Rectal smooth muscle tissue (tissue), 1 donor: Measurements from ENCODE around the gene RNGTT.
"Not testable (repeated sequence)": the region's sequence is repeated elsewhere in the genome, so short reads cannot be mapped to it uniquely, and the experiment has no call there.

Source experiments
- H3K27ac ChIP-seq: one replicate; pipeline ENCODE4 v1.7.0; 2013; ENCODE audit warnings: low read depth, low read length, inconsistent platforms
- H3K27me3 ChIP-seq: one replicate; pipeline ENCODE4 v1.7.0; 2013; ENCODE audit warnings: low read length; ENCODE audit not compliant: control insufficient read depth, insufficient read depth
- H3K36me3 ChIP-seq: one replicate; pipeline ENCODE4 v1.7.0; 2013; ENCODE audit warnings: low read length; ENCODE audit not compliant: control insufficient read depth, insufficient read depth
- H3K4me1 ChIP-seq: one replicate; pipeline ENCODE4 v1.7.0; 2013; ENCODE audit warnings: low read length; ENCODE audit not compliant: control insufficient read depth, insufficient read depth
- H3K4me3 ChIP-seq: one replicate; pipeline ENCODE4 v1.7.0; 2013; ENCODE audit warnings: low read length
- H3K9ac ChIP-seq: one replicate; pipeline ENCODE4 v1.7.0; 2013; ENCODE audit warnings: low read length

Gene RNGTT

DNA sequence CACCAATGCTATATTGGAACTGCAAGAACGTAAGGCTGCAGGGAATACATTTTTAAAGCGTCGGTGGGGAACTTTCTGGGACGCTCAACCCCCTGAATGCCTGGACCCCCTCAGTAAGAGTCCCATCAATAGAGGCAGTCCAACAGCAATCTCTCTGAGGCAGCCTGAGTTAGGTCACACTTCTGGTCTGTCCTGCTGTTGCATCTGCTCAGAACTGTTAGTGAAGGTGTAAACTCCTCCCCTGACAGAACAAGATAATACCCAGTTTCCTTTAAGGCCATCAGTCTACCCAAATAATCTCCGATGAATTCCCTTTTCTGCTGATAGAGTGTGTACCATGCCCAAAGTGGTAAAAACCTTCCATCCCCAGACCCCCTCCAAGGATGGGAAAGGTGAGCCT lies 1.1 kb upstream of the RNGTT start:
- H3K27ac ChIP-seq: no peak overlapping the region
- no peaks in the 10 kb centered on the region for H3K27me3 ChIP-seq
- peak overlapping the region; percentile 88 for H3K4me3 ChIP-seq
- no peak overlapping the region for H3K9ac ChIP-seq
- no peaks in the 10 kb centered on the region for H3K36me3 ChIP-seq
- H3K4me1 ChIP-seq: no peaks in the 10 kb centered on the region

DNA sequence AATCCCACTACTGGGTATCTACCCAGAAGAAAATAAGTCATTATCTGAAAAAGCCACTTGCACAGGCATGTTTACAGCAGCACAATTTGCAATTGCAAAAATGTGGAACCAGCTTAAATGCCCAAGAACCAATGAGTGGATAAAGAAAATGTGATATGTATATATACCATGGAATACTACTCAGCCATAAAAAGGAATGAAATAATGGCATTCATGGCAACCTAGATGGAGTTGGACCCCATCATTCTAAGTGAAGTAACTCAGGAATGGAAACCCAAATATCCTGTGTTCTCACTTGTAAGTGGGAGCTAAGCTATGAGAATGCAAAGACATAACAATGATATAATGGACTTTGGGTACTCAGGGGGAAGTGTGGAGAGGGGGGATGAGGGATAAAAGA lies 4.6 kb downstream of the RNGTT start:
- H3K27ac ChIP-seq: no peak overlapping the region
- no peaks in the 10 kb centered on the region for H3K36me3 ChIP-seq
- H3K9ac ChIP-seq: no peak overlapping the region
- no peaks in the 10 kb centered on the region for H3K4me1 ChIP-seq
- H3K4me3 ChIP-seq: no peak overlapping the region
- no peaks in the 10 kb centered on the region for H3K27me3 ChIP-seq

DNA sequence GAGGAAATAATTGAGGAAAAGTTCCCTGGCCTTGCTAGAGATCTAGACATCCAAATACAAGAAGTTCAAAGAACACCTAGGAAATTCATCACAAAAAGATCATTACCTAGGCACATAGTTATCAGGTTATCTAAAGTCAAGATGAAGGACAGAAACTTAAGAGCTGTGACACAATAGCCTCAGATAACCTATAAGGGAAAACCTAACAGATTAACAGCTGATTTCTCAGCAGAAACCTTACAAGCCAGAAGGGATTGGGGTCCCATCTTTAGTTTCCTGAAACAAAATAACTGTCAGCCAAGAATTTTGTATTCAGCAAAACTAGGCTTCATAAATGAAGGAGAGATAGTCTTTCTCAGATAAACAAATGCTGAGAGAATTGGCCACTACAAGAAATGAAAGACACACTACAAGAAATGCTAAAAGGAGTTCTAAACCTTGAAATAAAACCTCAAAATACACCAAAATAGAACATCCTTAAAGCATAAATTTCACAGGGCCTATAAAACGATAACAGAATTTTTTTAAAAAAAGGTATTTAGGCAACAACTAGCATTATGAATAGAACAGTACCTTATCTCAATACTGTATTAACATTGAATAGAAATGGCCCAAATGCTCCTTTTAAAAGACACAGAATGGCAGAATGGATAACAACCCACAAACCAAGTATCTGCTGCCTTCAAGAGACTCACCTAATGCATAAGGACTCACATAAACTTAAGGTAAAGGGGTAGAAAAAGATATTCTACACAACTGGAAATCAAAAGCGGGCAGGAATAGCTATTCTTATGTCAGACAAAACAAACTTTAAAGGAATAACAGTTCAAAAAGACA lies 9.7 kb downstream of the RNGTT start:
- H3K9ac ChIP-seq: no peak overlapping the region
- H3K4me3 ChIP-seq: no peak overlapping the region

DNA sequence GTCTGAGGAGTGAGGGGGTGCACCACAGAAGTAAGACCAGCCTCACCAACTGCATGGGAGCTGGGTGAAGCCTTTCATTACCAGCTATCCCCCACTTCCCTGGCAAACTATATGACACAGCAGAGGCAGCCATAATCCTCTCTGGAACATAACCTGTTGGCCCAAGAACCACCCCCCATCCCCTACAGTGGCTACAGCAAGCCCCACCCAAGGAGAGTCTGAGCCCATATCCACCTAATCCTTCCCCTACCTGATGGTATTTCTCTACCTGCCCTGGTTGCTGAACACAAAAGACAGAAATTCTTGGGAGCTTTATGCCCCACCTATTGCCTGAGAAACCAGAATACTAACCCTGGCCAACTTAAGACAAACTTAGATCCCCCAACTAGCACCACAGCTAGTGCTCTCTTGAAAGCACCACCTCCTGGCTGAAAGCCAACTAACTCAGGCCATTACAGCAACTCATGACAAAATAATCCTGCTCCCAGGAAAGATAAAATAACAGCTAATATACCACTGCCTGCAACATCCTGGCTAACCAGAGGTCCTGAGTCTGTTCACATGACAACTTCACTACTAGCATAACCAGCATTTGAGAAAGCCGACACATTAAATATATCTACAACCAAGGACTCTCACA lies 11.2 kb downstream of the RNGTT start:
- H3K9ac ChIP-seq: no peak overlapping the region
- no peaks in the 10 kb centered on the region for H3K27me3 ChIP-seq
- H3K4me3 ChIP-seq: no peak overlapping the region
- H3K36me3 ChIP-seq: no peaks in the 10 kb centered on the region
- H3K27ac ChIP-seq: no peak overlapping the region
- H3K4me1 ChIP-seq: no peaks in the 10 kb centered on the region

More for the DNA sequence above, 9.7 kb downstream of the RNGTT start:
- Histone ChIP-seq H3K36me3 (no peaks in the 10 kb centered on the region), H3K27ac (no peak overlapping the region), H3K4me1 (no peaks in the 10 kb centered on the region), H3K27me3 (no peaks in the 10 kb centered on the region)

DNA sequence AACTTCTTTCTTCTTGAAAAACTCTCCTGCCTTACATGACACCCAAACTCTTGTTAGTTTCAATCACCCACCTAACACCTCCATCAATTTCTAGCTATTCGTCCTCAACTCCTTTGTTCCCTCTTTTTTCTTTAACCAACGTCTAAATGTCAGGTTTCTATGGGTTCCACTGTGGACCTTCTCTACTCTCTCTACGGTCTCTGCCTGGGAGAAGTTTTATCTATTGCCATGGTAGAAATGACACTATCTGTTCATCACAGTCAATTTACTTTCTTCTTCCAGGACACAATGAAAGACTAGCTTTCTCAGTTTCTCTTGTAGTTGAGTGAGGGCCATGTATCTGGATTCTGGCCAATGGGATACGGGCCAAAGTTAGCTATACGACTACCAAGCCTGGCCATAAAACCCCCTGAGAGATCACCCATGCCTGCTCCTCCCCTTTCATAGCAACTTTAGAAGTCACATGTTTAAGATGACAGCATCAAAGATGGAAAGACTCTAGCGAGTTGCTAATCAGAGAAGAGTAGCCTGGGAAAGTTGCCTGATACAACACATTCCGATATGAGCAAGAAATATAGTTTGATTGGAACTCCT lies 17.9 kb downstream of the RNGTT start:
- no peak overlapping the region for H3K9ac ChIP-seq
- no peak overlapping the region for H3K27ac ChIP-seq
- H3K36me3 ChIP-seq: no peaks in the 10 kb centered on the region
- H3K4me3 ChIP-seq: no peak overlapping the region
- no peaks in the 10 kb centered on the region for H3K27me3 ChIP-seq
- no peaks in the 10 kb centered on the region for H3K4me1 ChIP-seq

DNA sequence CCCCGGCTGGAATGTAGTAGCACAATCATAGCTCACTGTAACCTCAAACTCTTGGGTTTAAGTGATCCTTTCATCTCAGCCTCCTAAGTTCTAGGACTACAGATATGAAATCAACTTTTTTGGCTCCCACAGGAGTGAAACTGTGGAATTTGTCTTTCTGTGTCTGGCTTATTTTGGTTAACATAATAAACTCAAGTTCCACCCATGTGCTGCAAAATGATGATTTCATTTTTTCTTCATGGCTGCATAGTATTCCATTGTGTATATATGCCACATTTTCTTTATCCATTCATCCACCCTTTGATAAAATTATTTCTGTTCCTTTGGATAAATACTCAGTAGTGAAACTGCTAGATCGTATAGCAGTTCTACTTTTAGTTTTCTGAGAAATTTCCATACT lies 29.9 kb downstream of the RNGTT start:
- Histone ChIP-seq H3K36me3 (no peaks in the 10 kb centered on the region), H3K27me3 (no peaks in the 10 kb centered on the region), H3K4me1 (no peaks in the 10 kb centered on the region), H3K4me3 (no peak overlapping the region), H3K9ac (no peak overlapping the region), H3K27ac (no peak overlapping the region)

DNA sequence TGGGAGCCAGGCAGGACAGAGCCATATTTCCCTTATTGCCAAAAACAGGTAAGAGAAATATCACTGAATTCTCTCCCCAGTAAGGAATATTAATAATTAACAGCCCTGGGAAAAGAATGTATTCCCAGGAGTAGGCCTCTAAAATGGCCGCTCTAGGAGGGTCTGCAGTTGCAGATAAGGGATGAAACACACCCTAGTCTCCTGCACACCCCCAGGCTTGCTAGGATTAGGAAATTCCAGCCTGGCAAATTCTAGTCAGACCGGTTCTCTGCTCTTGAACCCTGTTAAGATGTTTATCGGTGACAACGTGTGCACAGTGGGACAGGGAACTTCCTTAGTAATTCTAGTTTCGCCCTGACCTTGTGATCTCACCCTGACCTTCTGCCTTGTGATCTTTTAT lies 31.4 kb downstream of the RNGTT start:
- not testable (repeated sequence) for H3K4me1 ChIP-seq, H3K27me3 ChIP-seq, H3K27ac ChIP-seq, H3K4me3 ChIP-seq, H3K9ac ChIP-seq, H3K36me3 ChIP-seq

DNA sequence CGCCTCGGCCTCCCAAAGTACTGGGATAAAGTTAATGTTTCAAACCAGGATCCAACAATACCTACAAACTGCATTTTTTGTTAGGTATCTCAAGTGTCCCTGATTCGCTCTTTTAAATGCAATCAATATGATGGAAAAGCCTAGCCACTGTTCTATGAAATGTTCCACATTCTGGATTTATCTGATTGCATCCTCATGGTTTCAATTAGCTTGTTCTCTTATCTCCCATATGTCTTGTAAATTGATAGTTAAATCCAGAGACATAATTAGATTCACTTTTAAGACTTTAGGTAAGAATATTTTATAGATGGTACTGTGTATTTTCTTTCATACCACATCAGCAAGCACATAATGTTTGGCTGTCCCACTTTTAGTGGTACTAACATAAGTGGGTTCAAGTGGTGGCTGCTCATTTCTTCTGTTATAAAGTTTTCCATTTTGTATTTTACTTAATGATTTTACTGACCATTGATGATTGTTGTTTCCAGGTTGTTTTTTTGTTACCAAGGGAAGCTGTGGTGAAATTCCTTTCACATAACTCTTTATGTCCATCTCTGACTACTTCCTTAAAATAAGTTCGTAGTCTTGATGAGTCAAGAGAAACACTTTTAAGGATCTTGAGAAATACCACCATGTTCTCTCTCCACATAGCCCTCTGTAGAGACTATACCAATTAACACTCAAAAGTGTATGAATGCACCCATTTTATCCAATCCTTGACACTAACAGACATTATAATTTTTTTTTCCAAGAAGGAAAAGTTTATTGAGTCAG lies 40.5 kb downstream of the RNGTT start:
- H3K27ac ChIP-seq: no peak overlapping the region
- no peaks in the 10 kb centered on the region for H3K36me3 ChIP-seq
- no peak overlapping the region for H3K4me3 ChIP-seq
- no peaks in the 10 kb centered on the region for H3K27me3 ChIP-seq
- H3K9ac ChIP-seq: no peak overlapping the region
- no peaks in the 10 kb centered on the region for H3K4me1 ChIP-seq

DNA sequence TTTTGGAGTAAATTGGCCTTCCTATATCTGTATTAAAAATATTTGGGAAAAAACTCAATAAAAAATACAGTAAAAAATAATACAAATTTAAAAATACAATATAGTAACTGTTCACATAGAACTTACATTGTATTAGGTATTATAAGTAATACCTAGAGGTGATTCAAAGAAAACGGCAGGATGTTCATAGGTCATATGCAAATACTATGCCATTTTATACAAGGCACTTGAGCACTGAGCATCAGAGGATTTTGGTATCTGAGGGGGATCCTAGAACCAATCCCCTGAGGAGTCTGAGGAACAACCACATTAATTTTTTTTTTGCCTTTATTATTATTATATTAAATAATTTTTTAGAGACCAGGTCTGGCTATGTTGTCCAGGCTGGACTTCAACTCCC lies 41.7 kb downstream of the RNGTT start:
- H3K9ac ChIP-seq: no peak overlapping the region

DNA sequence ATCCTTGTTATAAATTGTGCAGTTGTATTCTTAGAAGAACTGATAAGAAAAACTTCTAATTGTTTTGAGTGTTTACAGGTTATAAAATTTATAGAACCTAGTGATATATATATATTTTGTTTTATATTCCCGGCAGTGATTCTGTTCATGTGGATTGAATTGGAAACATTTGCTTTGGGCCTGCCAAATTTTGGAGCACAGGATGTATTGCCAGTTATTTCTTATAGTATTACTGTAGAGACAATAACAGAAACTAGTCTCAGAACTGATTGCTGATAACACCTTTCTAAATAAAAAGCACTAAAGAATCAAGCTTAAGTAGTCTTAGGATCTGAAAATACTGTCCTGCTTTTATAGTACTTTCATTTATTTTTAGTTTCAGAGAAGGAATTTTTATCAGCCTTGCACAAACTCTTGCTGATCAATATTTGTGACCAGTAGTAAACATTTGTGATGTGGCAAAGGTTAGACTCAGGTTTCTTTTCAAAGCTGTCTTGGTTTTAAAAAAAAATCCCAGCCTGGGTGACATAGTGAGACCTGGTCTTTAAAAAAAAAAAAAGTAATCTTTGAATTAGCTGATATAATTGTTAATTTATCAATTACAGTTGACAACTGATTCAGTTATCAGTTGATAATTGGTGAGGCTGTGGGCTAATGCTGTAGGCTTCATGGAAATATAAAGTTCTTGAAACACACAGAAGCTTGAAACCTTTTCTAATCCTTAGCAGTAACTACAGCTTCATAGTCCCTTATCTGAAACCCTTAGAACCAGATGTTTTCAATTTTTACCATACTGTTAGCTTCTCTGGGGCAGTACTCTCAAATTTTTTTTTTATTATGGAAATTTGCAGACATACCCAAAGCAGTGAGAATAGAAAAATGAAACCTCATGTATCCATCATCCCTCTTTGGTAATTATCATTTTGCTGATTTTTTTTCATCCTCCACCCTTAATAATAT lies 42.4 kb downstream of the RNGTT start:
- no peaks in the 10 kb centered on the region for H3K4me1 ChIP-seq
- no peaks in the 10 kb centered on the region for H3K36me3 ChIP-seq
- H3K9ac ChIP-seq: no peak overlapping the region
- H3K27me3 ChIP-seq: no peaks in the 10 kb centered on the region
- no peak overlapping the region for H3K27ac ChIP-seq
- H3K4me3 ChIP-seq: no peak overlapping the region

More for the DNA sequence above, 41.7 kb downstream of the RNGTT start:
- Histone ChIP-seq H3K4me1 (no peaks in the 10 kb centered on the region), H3K36me3 (no peaks in the 10 kb centered on the region), H3K4me3 (no peak overlapping the region), H3K27ac (no peak overlapping the region), H3K27me3 (no peaks in the 10 kb centered on the region)

DNA sequence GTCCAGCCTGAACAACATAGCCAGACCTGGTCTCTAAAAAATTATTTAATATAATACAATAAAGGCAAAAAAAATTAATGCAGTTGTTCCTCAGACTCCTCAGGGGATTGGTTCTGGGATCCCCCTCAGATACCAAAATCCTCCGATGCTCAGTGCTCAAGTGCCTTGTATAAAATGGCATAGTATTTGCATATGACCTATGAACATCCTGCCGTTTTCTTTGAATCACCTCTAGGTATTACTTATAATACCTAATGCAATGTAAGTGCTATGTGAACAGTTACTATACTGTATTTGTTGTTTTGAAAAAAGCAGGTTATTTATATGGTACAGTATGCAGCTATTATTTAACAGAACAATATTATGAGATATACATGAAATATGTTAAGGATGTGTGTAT lies 43.3 kb downstream of the RNGTT start:
- Histone ChIP-seq H3K27me3 (no peaks in the 10 kb centered on the region), H3K36me3 (no peaks in the 10 kb centered on the region), H3K9ac (no peak overlapping the region), H3K27ac (no peak overlapping the region), H3K4me3 (no peak overlapping the region), H3K4me1 (no peaks in the 10 kb centered on the region)
